Immature natural killer cell (primary cell): ENCODE measurements around the gene MMP25. TPM values are rescaled to one million over a fixed set of nuclear protein-coding genes. Genes with fewer than 3 reads are reported as not detected.
A peak's percentile ranks its signal among the peaks of the same experiment; 100 is the strongest.

Experiments
- DNase-seq, 3 donors: peaks; one replicate each; pipeline ENCODE4 v3.0.0; 2022; ENCODE audit warnings: mixed read lengths in 1 of 3
- H3K27ac Mint-ChIP-seq, 6 donors: one replicate each; pipeline ENCODE4 v1.8.0; 2020; ENCODE audit warnings: mixed read lengths in 6 of 6, mild to moderate bottlenecking in 5 of 6, inconsistent platforms in 4 of 6, moderate library complexity in 3 of 6
- H3K27me3 Mint-ChIP-seq, 3 donors: one replicate each; pipeline ENCODE4 v1.8.0; 2020 to 2021; ENCODE audit warnings: low read depth in 3 of 3, mild to moderate bottlenecking in 3 of 3, mixed read lengths in 3 of 3, moderate library complexity in 3 of 3, inconsistent platforms in 1 of 3
- H3K36me3 Mint-ChIP-seq, 3 donors: one replicate each; pipeline ENCODE4 v1.8.0; 2020; ENCODE audit warnings: mixed read lengths in 3 of 3, inconsistent platforms in 2 of 3, mild to moderate bottlenecking in 2 of 3
- H3K4me1 Mint-ChIP-seq, 2 donors: one replicate each; pipeline ENCODE4 v1.8.0; 2020; ENCODE audit warnings: inconsistent platforms in 2 of 2, mild to moderate bottlenecking in 2 of 2, mixed read lengths in 2 of 2, moderate library complexity in 1 of 2
- H3K4me3 Mint-ChIP-seq, 5 donors: one replicate each; pipeline ENCODE4 v1.8.0; 2020; ENCODE audit warnings: mild to moderate bottlenecking in 5 of 5, mixed read lengths in 5 of 5, inconsistent platforms in 3 of 5, moderate library complexity in 3 of 5
- H3K9me3 Mint-ChIP-seq, 6 donors: one replicate each; pipeline ENCODE4 v1.8.0; 2020; ENCODE audit warnings: mild to moderate bottlenecking in 6 of 6, mixed read lengths in 6 of 6, inconsistent platforms in 4 of 6, moderate library complexity in 3 of 6
- polyA plus RNA-seq, 3 donors: library from polyadenylated mRNA; unstranded; fragments of 300-500 nt; fragmentation: Illumina TruSeq; gene quantifications; one replicate each; pipeline ENCODE4 v1.2.3, GENCODE V29; 2021

MMP25 gene
- polyA plus RNA-seq, 3 donors from 2014 or later: 0.19 to 2.2 (median 0.73) TPM

- no peak overlapping the region for H3K4me3 Mint-ChIP-seq
- H3K4me1 Mint-ChIP-seq: peaks cover 22 to 26% of the 10 kb centered on the region in 2 donors
- H3K9me3 Mint-ChIP-seq: no peaks in the 10 kb centered on the region
- peaks cover 0 to 11% (median 5%) of the 10 kb centered on the region in 3 donors for H3K27me3 Mint-ChIP-seq
- H3K36me3 Mint-ChIP-seq: no peaks in the 10 kb centered on the region
- H3K27ac Mint-ChIP-seq: no peak overlapping the region
- DNase-seq: no peak
These were observed 35.9 kb upstream of the MMP25 start for GRCh38 chr16:3010510-3010909.

DNA sequence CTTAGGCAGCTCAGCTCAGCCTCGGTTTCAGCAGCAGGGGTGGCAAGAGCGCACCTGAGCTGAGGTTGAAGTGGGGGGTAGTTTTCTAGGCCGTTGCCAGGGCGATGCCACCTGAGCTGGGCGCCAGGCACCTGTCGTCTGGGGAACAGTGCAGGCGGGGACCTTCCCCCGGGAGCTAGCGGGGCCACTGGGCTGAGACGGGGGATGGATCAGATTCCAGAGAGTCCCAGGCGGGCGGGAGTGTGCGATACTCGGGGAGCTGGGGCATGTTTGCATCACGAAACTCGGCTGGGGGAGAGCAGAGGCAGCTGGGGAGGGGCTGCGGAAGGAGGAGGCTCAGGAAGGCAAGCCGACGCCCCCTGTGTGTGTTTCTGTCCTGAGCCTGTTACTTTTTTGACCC, 34.1 kb upstream of the MMP25 start:
- Mint-ChIP-seq H3K4me3 (no peak overlapping the region), H3K27me3 (peaks cover 4 to 17% (median 9%) of the 10 kb centered on the region in 3 donors), H3K9me3 (no peaks in the 10 kb centered on the region), H3K36me3 (no peaks in the 10 kb centered on the region), H3K4me1 (peaks cover 15 to 17% of the 10 kb centered on the region in 2 donors), H3K27ac (no peak overlapping the region)
- DNase-seq: no peak

- Mint-ChIP-seq H3K9me3 (no peaks in the 10 kb centered on the region), H3K4me3 (no peak within 1 kb of the TSS), H3K27me3 (peaks cover 5 to 17% (median 9%) of the 10 kb centered on the region in 3 donors), H3K4me1 (peaks cover 8 to 10% of the 10 kb centered on the region in 2 donors), H3K36me3 (no peaks in the 10 kb centered on the region), H3K27ac (no peak within 1 kb of the TSS)
- DNase-seq: no peak
These were observed 33.4 kb upstream of the MMP25 start, which contains the start of gene CLDN9 for GRCh38 chr16:3012828-3013420. Gene CLDN9 (plus strand): TSS chr16:3012923. CDS start chr16:3013363, 440 bp downstream.

GRCh38 chr16:3013491-3013951, 32.8 kb upstream of the MMP25 start:
- DNase-seq: no peak
- H3K27ac Mint-ChIP-seq: no peak overlapping the region
- H3K36me3 Mint-ChIP-seq: no peaks in the 10 kb centered on the region
- H3K4me3 Mint-ChIP-seq: no peak overlapping the region
- H3K27me3 Mint-ChIP-seq: peaks cover 6 to 11% (median 9%) of the 10 kb centered on the region in 3 donors
- no peaks in the 10 kb centered on the region for H3K9me3 Mint-ChIP-seq
- H3K4me1 Mint-ChIP-seq: peaks cover 2 to 5% of the 10 kb centered on the region in 2 donors

DNA sequence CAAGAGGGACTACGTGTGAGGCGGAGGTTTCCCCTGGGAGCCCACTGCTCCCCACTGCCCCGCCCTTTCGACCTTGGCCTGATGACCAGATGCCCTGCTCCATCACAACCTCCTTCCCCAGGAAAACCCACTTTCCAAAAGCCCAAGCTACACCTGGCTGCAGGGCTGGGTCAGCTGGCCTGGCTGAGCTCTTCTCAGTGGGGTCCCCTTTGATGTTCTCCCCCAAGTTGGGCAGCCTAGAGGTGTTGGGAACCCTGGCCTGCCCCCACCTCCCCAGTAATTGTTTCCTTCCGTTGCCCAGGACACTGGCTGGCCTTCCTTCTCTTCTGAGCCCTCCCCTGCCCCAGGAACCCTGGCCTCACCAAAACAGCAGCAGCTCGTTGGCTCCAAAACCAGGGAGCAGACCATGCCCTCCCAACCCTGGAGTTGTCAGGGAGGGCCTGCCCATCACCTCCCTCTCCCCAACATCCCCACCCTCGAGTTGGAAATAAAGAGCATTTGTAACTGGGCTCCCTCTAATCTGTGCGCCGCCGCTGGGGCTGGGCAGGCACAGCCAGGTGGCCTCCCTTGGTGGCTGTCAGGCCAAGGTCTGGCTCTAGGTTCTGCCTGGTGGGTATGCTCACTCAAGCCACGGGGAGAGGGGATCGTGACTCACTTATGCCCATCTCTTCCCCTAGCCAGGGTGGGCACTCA, 32.2 kb upstream of the MMP25 start:
- no peak overlapping the region for H3K4me3 Mint-ChIP-seq
- H3K27ac Mint-ChIP-seq: no peak overlapping the region
- H3K4me1 Mint-ChIP-seq: peaks cover 0 to 1% of the 10 kb centered on the region in 2 donors
- no peak for DNase-seq
- no peaks in the 10 kb centered on the region for H3K9me3 Mint-ChIP-seq
- peaks cover 6 to 10% (median 9%) of the 10 kb centered on the region in 3 donors for H3K27me3 Mint-ChIP-seq
- H3K36me3 Mint-ChIP-seq: no peaks in the 10 kb centered on the region

GRCh38 chr16:3014971-3015370, 31.4 kb upstream of the MMP25 start:
- H3K27ac Mint-ChIP-seq: no peak overlapping the region
- DNase-seq: no peak
- no peaks in the 10 kb centered on the region for H3K9me3 Mint-ChIP-seq

DNA sequence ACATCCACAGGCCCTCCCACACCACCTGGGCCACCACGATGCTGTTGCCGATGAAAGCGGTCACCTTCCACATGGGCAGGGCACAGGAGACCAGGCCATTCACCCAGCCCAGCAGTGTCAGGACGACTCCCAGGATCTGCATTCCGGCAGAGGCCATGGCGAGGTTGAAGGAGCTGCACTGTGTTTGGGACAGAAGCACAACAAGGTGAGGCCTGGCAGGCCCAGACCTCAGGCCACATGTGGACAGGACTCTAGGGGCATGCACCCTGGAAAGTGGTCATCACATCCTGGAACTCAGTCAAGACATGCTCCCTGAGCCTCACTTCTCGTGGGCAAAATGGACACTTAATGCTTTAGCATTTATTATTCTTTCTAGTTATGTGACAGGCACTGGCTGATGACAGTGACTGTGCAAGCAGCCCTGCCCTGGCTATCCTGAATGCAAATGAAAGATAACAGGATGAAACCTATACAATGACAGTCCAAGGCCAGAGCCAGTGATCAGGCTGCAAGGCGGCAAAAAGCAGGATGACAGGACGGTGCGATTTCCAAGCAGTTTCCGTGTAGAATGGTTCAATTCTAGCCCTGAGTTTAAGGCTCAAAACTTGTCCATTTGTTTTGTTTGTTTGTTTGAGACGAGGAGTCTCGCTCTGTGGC, 30.4 kb upstream of the MMP25 start:
- DNase-seq: no peak
- H3K9me3 Mint-ChIP-seq: no peaks in the 10 kb centered on the region
- H3K4me1 Mint-ChIP-seq: peaks cover 11% of the 10 kb centered on the region in 2 donors
- peaks cover 9 to 11% (median 10%) of the 10 kb centered on the region in 3 donors for H3K27me3 Mint-ChIP-seq
- no peak overlapping the region for H3K27ac Mint-ChIP-seq
- no peak overlapping the region for H3K4me3 Mint-ChIP-seq
- no peaks in the 10 kb centered on the region for H3K36me3 Mint-ChIP-seq

More at GRCh38 chr16:3014971-3015370, 31.4 kb upstream of the MMP25 start:
- peaks cover 3 to 6% of the 10 kb centered on the region in 2 donors for H3K4me1 Mint-ChIP-seq
- H3K27me3 Mint-ChIP-seq: peaks cover 8 to 10% (median 10%) of the 10 kb centered on the region in 3 donors
- H3K4me3 Mint-ChIP-seq: no peak overlapping the region
- H3K36me3 Mint-ChIP-seq: no peaks in the 10 kb centered on the region

DNA sequence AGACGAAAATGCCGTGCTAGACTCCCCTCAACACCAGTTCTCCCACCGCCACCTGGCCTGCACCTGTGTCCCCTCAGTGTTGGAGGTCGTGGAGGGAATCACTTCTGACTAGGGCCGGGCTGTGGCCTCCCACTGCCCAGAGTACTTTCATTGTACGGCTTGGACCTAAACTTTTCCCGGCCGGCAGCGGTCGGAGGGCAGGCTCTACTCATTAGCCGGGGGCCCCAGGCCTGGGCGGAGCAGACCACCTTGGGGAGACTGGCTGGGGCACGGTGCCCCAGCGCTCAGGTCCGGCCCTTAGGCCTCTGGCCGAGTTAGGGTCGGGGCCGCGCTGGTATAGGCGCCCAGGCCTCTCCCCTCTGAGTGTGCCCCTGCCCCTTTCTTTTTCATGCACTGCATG, 29.0 kb upstream of the MMP25 start:
- no peaks in the 10 kb centered on the region for H3K36me3 Mint-ChIP-seq
- DNase-seq: no peak
- no peaks in the 10 kb centered on the region for H3K9me3 Mint-ChIP-seq
- H3K27me3 Mint-ChIP-seq: peaks cover 6 to 16% (median 13%) of the 10 kb centered on the region in 3 donors
- H3K4me1 Mint-ChIP-seq: peaks cover 24% of the 10 kb centered on the region in 2 donors
- no peak overlapping the region for H3K4me3 Mint-ChIP-seq
- no peak overlapping the region for H3K27ac Mint-ChIP-seq

DNA sequence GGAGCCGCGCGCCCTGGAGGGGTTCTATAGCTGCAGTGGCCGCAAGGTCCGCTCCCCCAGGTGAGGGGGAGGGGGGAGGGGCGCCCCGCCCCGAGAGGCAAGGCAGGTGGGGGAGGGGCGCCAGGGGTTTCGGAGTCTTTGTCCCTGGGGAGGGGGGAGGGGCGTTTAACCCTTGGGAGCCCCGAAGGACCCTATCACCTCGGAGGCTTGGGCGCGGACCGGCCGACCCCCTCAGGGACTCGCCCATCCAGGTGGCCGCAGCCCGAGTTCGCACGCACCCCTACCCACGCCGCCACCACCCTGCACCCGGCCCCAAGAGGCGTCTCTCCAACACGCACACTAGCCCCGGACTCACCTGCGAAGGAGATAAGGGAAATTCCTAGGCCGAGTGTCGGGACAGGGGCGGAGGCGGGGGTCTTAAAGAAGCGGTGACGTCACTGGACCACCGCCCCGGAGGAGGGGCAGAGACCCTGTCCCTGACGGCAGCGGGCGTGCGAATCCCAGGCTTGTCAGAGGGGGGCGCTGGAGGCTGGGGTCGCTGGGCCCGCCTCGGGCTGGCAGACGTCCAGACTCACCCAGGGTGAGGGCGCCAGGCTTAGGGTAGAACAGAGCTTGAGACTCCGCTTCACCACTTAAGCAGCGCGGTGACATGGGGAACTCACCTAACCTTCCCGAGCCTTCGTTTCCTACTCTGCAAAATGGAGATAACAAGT, 28.4 kb upstream of the MMP25 start, which contains the start of gene CLDN6:
Gene CLDN6, minus strand, starts transcription at position 390 of the 713 bp plus-strand sequence. CDS start 2,162 bp downstream, outside the sequence.
- Mint-ChIP-seq H3K27ac (no peak within 1 kb of the TSS), H3K36me3 (no peaks in the 10 kb centered on the region), H3K4me1 (peaks cover 30% of the 10 kb centered on the region in 2 donors), H3K9me3 (no peaks in the 10 kb centered on the region), H3K27me3 (peaks cover 6 to 16% (median 13%) of the 10 kb centered on the region in 3 donors), H3K4me3 (peak within 1 kb of the TSS in 1 of 5 donors; percentile 25)
- no peak for DNase-seq

DNA sequence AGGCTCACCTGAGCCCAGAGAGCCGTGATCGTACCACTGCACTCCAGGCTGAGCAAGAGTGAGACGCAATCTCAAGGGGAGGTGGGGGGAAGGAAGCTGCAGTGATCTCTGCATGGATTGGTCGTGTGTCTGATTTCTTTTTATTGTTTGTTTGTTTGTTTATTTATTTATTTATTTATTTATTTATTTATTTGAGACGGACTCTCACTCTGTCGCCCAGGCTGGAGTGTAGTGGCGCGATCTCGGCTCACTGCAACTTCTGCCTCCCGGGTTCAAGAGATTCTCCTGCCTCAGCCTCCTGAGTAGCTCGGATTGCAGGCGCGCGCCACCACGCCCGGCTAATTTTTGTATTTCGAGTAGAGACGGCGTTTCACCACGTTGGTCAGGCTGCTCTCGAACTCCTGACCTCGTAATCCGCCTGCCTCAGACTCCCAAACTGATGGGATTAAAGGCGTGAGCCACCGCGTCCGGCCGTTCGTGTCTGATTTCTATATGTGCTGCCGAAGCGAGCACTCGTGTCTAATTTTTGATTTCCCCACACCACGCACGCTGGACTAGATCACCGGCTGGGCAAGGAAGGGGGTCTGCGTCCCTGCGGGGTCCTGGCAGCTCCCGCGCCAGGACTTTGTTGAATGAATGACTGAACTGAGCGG, 26.6 kb upstream of the MMP25 start:
- H3K4me1 Mint-ChIP-seq: peaks cover 43 to 45% of the 10 kb centered on the region in 2 donors
- peaks cover 8 to 17% (median 12%) of the 10 kb centered on the region in 3 donors for H3K27me3 Mint-ChIP-seq
- DNase-seq: no peak

DNA sequence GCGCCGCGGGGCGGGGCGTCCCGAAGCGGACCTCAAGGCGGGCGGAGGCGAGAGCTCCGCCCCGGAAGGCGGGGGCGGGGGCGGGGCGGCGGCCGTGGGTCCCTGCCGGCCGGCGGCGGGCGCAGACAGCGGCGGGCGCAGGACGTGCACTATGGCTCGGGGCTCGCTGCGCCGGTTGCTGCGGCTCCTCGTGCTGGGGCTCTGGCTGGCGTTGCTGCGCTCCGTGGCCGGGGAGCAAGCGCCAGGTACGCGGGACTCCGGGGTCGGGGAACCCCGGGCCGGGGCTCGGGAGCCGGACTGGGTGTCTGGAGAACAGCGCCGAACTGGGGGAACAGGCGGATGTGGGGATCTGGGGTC, 26.1 kb upstream of the MMP25 start, which contains the start of gene TNFRSF12A:
Gene TNFRSF12A, plus strand, starts transcription at position 122 of the 357 bp plus-strand sequence. Its CDS starts 30 bp downstream, at position 152.
- H3K4me1 Mint-ChIP-seq: peaks cover 43 to 45% of the 10 kb centered on the region in 2 donors
- DNase-seq: peak; percentile 72 to 79 (median 76)
- peak within 1 kb of the TSS; percentile 66 to 96 (median 88) for H3K27ac Mint-ChIP-seq
- H3K4me3 Mint-ChIP-seq: peak within 1 kb of the TSS; percentile 90 to 94 (median 93)
- peaks cover 0 to 3% (median 3%) of the 10 kb centered on the region in 3 donors for H3K36me3 Mint-ChIP-seq
- peaks cover 8 to 17% (median 12%) of the 10 kb centered on the region in 3 donors for H3K27me3 Mint-ChIP-seq
- H3K9me3 Mint-ChIP-seq: no peaks in the 10 kb centered on the region

More for the DNA sequence above, 26.6 kb upstream of the MMP25 start:
- Mint-ChIP-seq H3K9me3 (no peaks in the 10 kb centered on the region), H3K36me3 (peaks cover 0 to 3% (median 3%) of the 10 kb centered on the region in 3 donors), H3K4me3 (peak overlapping the region; percentile 85 to 93 (median 90)), H3K27ac (peak overlapping the region; percentile 17 to 86 (median 80))

- Mint-ChIP-seq H3K4me1 (peaks cover 43 to 45% of the 10 kb centered on the region in 2 donors), H3K36me3 (peaks cover 0 to 3% (median 3%) of the 10 kb centered on the region in 3 donors)
These were observed 25.5 kb upstream of the MMP25 start for GRCh38 chr16:3020604-3021448.

More at GRCh38 chr16:3020604-3021448, 25.5 kb upstream of the MMP25 start:
- peak in 2 of 3 donors; percentile 42 to 57 for DNase-seq
- Mint-ChIP-seq H3K27me3 (peaks cover 8 to 17% (median 12%) of the 10 kb centered on the region in 3 donors), H3K27ac (peak overlapping the region; percentile 66 to 96 (median 86)), H3K4me3 (peak overlapping the region; percentile 90 to 94 (median 93)), H3K9me3 (no peaks in the 10 kb centered on the region)
